Upper lobe of left lung (tissue), 6 donors: ENCODE measurements around the gene PID1. TPM values are rescaled to one million over a fixed set of nuclear protein-coding genes. Genes with fewer than 3 reads are reported as not detected.

Experiments used
- ATAC-seq, 2 donors: fragments of 200-7000 bp; cut with Tn5 transposase; one replicate each; pipeline ENCODE4 v1.9.1; 2022; ENCODE audit warnings: mild to moderate bottlenecking in 2 of 2, moderate library complexity in 2 of 2; ENCODE audit not compliant: low FRiP score in 2 of 2
- DNase-seq, 2 donors: peaks; one replicate each; pipeline ENCODE4 v3.0.0-alpha.2; 2019 to 2020
- H3K27ac ChIP-seq, 4 donors: fragments of 200-600 bp; sonication (generic); one replicate each; pipeline ENCODE4 v1.5.1; 2016 to 2019
- H3K27me3 ChIP-seq, 4 donors: fragments of 200-600 bp; sonication (generic); one replicate each; pipeline ENCODE4 v1.5.1; 2017 to 2019
- H3K36me3 ChIP-seq, 4 donors: fragments of 200-600 bp; sonication (generic); one replicate each; pipeline ENCODE4 v1.5.1; 2016 to 2019
- H3K4me1 ChIP-seq, 4 donors: fragments of 200-600 bp; sonication (generic); one replicate each; pipeline ENCODE4 v1.5.1; 2018 to 2019
- H3K4me3 ChIP-seq, 4 donors: fragments of 200-600 bp; sonication (generic); one replicate each; pipeline ENCODE4 v1.5.1; 2017 to 2019; ENCODE audit warnings: mild to moderate bottlenecking in 2 of 4, moderate library complexity in 1 of 4
- H3K9me3 ChIP-seq, 4 donors: fragments of 200-600 bp; sonication (generic); one replicate each; pipeline ENCODE4 v1.5.1; 2018 to 2019
- CTCF ChIP-seq, 6 experiments: fragments of 450-650 bp in 4 of 6; fragments of 200-600 bp in 2 of 6; sonication (generic) in 2 of 6; IDR thresholded peaks; one replicate each; pipeline ENCODE4 v1.5.1; 2016 to 2019; ENCODE audit warnings: antibody characterized with exemption in 6 of 6
- EP300 ChIP-seq, 4 donors: sonication (generic); formaldehyde crosslinking; IDR thresholded peaks; one replicate each; pipeline ENCODE4 v1.5.1; 2017; ENCODE audit warnings: antibody characterized with exemption in 4 of 4, control low read depth in 2 of 4
- POLR2A ChIP-seq, 4 donors: fragments of 450-650 bp; IDR thresholded peaks; one replicate each; pipeline ENCODE4 v1.5.1; 2016 to 2017; ENCODE audit warnings: antibody characterized with exemption in 4 of 4, mild to moderate bottlenecking in 2 of 4
- POLR2AphosphoS5 ChIP-seq, 2 donors: sonication (generic); formaldehyde crosslinking; IDR thresholded peaks; one replicate each; pipeline ENCODE4 v1.5.1; 2017; ENCODE audit warnings: antibody characterized with exemption in 2 of 2
- WGBS, 2 donors: methylation state at CpG; one replicate each; pipeline ENCODE4 v1.1.5; 2017 to 2018; 5-methylcytosine and 5-hydroxymethylcytosine counted together
- total RNA-seq, 6 donors: library from RNA; depleted of rRNA in 4 of 6; stranded (reverse); fragments of >200 nt in 4 of 6; gene quantifications; one replicate each; pipeline versions ENCODE4 v1.1.0 to v1.2.1, GENCODE V29; 2016 to 2021
- donor health status: DM: no; HTN: no; CAD: no; lungs with moderate emphysema.
- donor health status: DM: no; HTN: yes; CAD: no; lungs with severe emphysema.

Gene PID1
- total RNA-seq, 6 donors from 2014 or later, result 20.8 to 59.7 (median 39.8) TPM

DNA sequence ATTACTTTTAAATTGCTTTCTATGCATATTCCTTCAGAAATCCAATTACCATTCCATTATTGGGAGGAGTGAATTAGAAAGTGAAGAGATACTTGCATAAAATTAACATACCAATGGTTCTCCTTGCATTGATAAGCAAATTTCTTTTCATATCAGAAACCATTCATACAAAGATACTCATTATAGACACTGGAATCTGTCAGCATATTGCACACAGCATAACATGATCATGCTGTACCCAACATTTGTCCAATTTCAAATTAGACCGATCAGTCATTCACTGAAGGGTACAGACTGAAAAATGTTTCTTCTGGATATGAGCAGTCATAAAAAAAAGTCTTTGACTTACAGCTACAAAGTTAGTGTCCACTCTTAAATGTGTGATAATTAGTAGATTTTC, 175.6 kb downstream of the PID1 start:
- Histone ChIP-seq H3K4me3 (no peak overlapping the region), H3K27me3 (no peaks in the 10 kb centered on the region), H3K27ac (no peak overlapping the region), H3K4me1 (no peaks in the 10 kb centered on the region), H3K9me3 (no peaks in the 10 kb centered on the region), H3K36me3 (no peaks in the 10 kb centered on the region)
- 87 to 98% methylated on average over 1 of the region's 1 CpG for WGBS, 2 donors
- DNase-seq (no peak), ATAC-seq (no peak)
- no peak for TF ChIP-seq POLR2AphosphoS5 (IDR thresholded peaks at IDR 0.05)
- TF ChIP-seq EP300 (IDR thresholded peaks at IDR 0.05), result no peak
- TF ChIP-seq POLR2A (IDR thresholded peaks at IDR 0.05), result no peak
- no peak for TF ChIP-seq CTCF (IDR thresholded peaks at IDR 0.05)

DNA sequence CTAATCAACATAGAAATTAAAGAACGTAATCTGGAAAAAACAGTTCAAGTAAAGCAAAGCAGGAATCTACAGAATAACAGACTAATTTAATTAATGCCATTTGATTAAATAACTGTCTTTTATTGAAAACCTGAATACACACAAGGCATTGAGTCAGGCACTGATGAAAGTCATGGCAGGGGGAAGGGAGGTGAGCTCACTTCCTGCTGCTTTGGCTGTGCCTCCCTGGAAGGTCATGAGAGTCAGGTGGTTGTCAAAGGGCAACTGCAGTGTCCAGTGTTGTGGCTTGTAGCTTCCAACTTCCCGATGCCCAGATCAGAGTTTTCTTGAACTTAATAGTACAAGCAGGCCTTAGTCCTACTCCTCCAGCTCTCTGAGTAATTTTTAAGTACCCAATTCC, 180.9 kb downstream of the PID1 start:
- H3K27ac ChIP-seq, result no peak overlapping the region
- no peaks in the 10 kb centered on the region for H3K9me3 ChIP-seq
- DNase-seq (no peak), ATAC-seq (no peak)
- H3K36me3 ChIP-seq, result no peaks in the 10 kb centered on the region
- H3K4me1 ChIP-seq, result peaks cover 0 to 8% (median 0%) of the 10 kb centered on the region in 4 donors
- WGBS, 2 donors, result 80 to 84% methylated on average over 2 of the region's 2 CpGs
- TF ChIP-seq EP300 (IDR thresholded peaks at IDR 0.05) (no peak), POLR2AphosphoS5 (IDR thresholded peaks at IDR 0.05) (no peak), CTCF (IDR thresholded peaks at IDR 0.05) (no peak)
- H3K4me3 ChIP-seq, result no peak overlapping the region
- no peaks in the 10 kb centered on the region for H3K27me3 ChIP-seq

GRCh38 chr2:229089776-229090175, 181.3 kb downstream of the PID1 start:
- DNase-seq, result no peak
- TF ChIP-seq EP300 (IDR thresholded peaks at IDR 0.05) (no peak), CTCF (IDR thresholded peaks at IDR 0.05) (no peak), POLR2A (IDR thresholded peaks at IDR 0.05) (no peak), POLR2AphosphoS5 (IDR thresholded peaks at IDR 0.05) (no peak)
- H3K9me3 ChIP-seq, result no peaks in the 10 kb centered on the region
- H3K27ac ChIP-seq, result no peak overlapping the region
- 65 to 73% methylated on average over 3 of the region's 3 CpGs for WGBS, 2 donors
- no peak overlapping the region for H3K4me3 ChIP-seq
- no peaks in the 10 kb centered on the region for H3K36me3 ChIP-seq
- no peaks in the 10 kb centered on the region for H3K27me3 ChIP-seq
- H3K4me1 ChIP-seq, result peaks cover 0 to 8% (median 0%) of the 10 kb centered on the region in 4 donors
- ATAC-seq, result no peak

DNA sequence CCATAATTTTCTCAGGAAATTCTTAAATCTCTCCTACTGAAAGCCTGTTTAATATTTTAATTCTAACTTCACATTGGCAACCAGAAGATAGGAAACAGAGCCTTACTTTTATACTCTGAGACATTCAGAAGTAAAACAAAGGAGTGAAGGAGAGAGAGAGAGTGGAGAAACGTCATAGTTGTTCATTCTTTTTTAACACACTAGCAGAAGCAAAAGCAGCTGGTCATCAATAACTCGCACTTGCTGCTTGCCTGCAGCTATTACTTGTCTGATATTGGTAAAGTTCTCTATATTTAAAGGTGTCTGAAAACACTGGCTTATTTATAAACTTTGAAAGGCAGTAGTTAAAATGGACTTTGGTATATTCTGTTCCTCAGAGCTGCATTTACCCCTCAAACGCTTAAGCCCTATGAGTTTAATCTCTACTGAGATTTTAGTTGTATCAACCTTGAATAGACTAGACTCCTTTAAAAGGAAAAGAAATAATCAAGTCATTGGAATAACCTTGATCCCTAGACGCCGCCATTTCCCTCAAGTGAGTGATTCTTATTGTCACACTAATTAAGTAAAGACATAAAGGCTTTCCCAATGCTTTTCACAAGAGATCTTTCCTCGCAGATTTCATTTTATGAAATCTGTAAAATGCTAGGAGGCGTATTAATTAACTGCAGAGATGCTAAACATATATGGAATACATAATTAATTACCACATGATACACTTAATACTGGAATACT, 182.0 kb downstream of the PID1 start:
- ATAC-seq, result no peak
- Histone ChIP-seq H3K4me1 (peaks cover 0 to 12% (median 0%) of the 10 kb centered on the region in 4 donors), H3K4me3 (no peak overlapping the region), H3K9me3 (no peaks in the 10 kb centered on the region), H3K27ac (no peak overlapping the region), H3K36me3 (no peaks in the 10 kb centered on the region), H3K27me3 (no peaks in the 10 kb centered on the region)
- TF ChIP-seq CTCF (IDR thresholded peaks at IDR 0.05) (no peak), EP300 (IDR thresholded peaks at IDR 0.05) (no peak), POLR2A (IDR thresholded peaks at IDR 0.05) (no peak), POLR2AphosphoS5 (IDR thresholded peaks at IDR 0.05) (no peak)
- 71 to 80% methylated on average over 7 of the region's 7 CpGs for WGBS, 2 donors
- DNase-seq, result no peak

GRCh38 chr2:229088517-229088913, 182.6 kb downstream of the PID1 start:
- no peaks in the 10 kb centered on the region for H3K36me3 ChIP-seq
- TF ChIP-seq POLR2A (IDR thresholded peaks at IDR 0.05) (no peak), POLR2AphosphoS5 (IDR thresholded peaks at IDR 0.05) (no peak), CTCF (IDR thresholded peaks at IDR 0.05) (no peak), EP300 (IDR thresholded peaks at IDR 0.05) (no peak)
- H3K9me3 ChIP-seq, result no peaks in the 10 kb centered on the region
- DNase-seq (no peak), ATAC-seq (no peak)
- no peaks in the 10 kb centered on the region for H3K27me3 ChIP-seq
- peaks cover 0 to 15% (median 0%) of the 10 kb centered on the region in 4 donors for H3K4me1 ChIP-seq
- H3K4me3 ChIP-seq, result no peak overlapping the region
- WGBS, 2 donors, result 87 to 89% methylated on average over 2 of the region's 2 CpGs
- H3K27ac ChIP-seq, result no peak overlapping the region
